AG10803 (cell line): ENCODE data around the gene LSAMP.

Experiments
- DNase-seq: peaks from one replicate; pipeline ENCODE4 v3.0.0; 2010; ENCODE audit warnings: low read depth
- H3K4me3 ChIP-seq: 2 replicates; pipeline ENCODE4 v1.5.1; 2011; ENCODE audit warnings: mild to moderate bottlenecking, low read length, control low read depth
- CTCF ChIP-seq: conservative IDR thresholded peaks from 2 replicates; pipeline ENCODE4 v1.5.1; 2011; ENCODE audit warnings: mild to moderate bottlenecking, low read length, control low read depth, inconsistent platforms

LSAMP gene

GRCh38 chr3:116118475-116119169 is 326.7 kb downstream of the LSAMP start:
- H3K4me3 ChIP-seq: no peak overlapping the region
- DNase-seq: no peak
- no peak for TF ChIP-seq CTCF

DNA sequence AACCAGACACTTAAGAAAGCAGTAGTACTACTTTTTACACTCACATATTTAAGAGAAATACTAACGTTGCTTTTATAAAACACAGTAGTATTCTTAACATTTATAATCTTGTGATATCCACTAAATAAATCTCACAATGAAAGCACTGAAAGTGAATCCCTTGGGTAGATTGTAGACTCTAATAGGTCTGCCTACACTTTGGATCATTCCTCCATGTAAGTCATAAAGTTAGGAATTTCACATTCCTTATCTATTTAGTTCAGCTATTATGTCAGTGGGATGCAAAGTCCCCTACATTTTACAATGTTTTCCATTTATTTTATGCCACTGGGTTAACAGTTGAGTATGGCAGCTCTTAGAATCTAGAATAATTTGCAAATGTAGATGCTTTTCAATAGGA is 330.7 kb downstream of the LSAMP start:
- no peak for DNase-seq
- no peak for TF ChIP-seq CTCF
- H3K4me3 ChIP-seq: no peak overlapping the region

GRCh38 chr3:116112696-116113095 is 332.6 kb downstream of the LSAMP start:
- no peak overlapping the region for H3K4me3 ChIP-seq
- no peak; the same call in 1 of the 2 replicates for TF ChIP-seq CTCF
- DNase-seq: peak; percentile 65

GRCh38 chr3:116111765-116112164 is 333.5 kb downstream of the LSAMP start:
- TF ChIP-seq CTCF: no peak
- H3K4me3 ChIP-seq: no peak overlapping the region
- DNase-seq: no peak

DNA sequence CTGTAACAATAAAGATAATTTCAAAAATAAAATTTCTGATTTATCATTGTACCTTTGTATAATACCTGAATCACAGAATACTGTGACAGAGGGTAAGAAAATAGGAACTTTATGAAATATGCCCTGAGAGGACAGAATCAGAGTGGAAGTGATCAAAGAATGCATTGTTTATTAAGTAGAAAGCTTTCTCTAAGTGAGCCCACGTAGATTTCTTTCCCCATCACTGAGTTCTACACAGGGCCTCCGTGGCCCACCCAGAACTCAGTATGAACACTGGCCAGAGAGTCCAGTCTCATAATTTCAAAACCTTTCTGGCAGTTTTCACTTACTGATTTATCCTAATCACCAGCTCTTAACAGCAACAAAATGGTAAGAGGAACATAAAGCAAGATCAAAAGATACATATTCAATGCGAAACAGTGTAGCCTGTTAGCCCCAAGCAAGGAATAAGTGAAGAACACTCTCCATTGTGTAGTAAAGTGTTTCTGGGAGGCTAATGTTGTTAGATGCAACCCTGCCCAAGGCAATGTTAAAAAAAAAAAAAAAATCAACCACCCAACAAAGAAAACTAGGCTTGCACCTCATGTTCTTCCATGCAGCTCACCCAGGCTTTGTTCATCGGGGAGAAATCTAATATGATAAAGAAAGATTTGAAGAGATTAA is 341.3 kb downstream of the LSAMP start:
- DNase-seq: no peak

DNA sequence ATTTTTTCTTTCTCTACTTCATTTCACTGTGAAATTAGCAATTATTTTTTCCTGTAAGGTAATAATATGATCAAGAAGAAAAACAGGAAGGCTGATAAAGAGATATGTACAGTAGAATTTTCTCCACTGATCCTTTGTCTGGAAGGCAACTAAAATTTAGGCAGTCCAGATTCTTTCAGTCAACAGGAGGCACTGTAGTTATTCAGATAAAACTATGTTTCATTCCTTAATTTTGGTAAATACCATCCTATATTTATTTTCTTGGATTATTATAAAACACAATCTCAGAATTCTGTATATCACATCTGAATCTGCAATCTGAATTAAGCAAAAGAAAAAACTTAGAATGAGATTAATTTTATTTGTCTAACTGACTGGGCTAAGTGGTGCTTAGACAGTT is 343.2 kb downstream of the LSAMP start:
- TF ChIP-seq CTCF: peak; percentile 29
- no peak overlapping the region for H3K4me3 ChIP-seq
- DNase-seq: no peak

More for the DNA sequence above, 341.3 kb downstream of the LSAMP start:
- H3K4me3 ChIP-seq: no peak overlapping the region
- no peak for TF ChIP-seq CTCF

GRCh38 chr3:116097226-116097625 is 348.1 kb downstream of the LSAMP start:
- DNase-seq: no peak
- no peak for TF ChIP-seq CTCF
- H3K4me3 ChIP-seq: no peak overlapping the region
